B cell (primary cell): Measurements from ENCODE around the gene CHST13. TPM values are rescaled to one million over a fixed set of nuclear protein-coding genes. Genes with fewer than 3 reads are reported as not detected.

Experiments used
- ATAC-seq: fragments of 200-7000 bp; cut with Tn5 transposase; one replicate; pipeline ENCODE4 v1.10.0; 2021; ENCODE audit warnings: low read depth, mild to moderate bottlenecking, moderate number of reproducible peaks, moderate library complexity
- CTCF ChIA-PET: fragments of 350-600 bp; sonication (Branson Sonifier 250); formaldehyde crosslinking; loops from one replicate; lab custom pipeline; 2021; ENCODE audit warnings: antibody characterized with exemption, inconsistent platforms; lab: Charles Lee
- POLR2A ChIA-PET: fragments of 350-600 bp; sonication (Branson Sonifier 250); formaldehyde crosslinking; loops from one replicate; lab custom pipeline; 2021; ENCODE audit warnings: antibody characterized with exemption; lab: Charles Lee
- DNase-seq: peaks from one replicate; pipeline ENCODE4 v3.0.0; 2013
- H2AFZ ChIP-seq: 2 replicates; pipeline ENCODE4 v1.6.1; 2012; ENCODE audit warnings: mild to moderate bottlenecking, low read depth, low read length; ENCODE audit not compliant: insufficient read depth, poor library complexity, severe bottlenecking
- H3K27ac ChIP-seq, 2 donors: 1 replicate in 1 of 2; 2 replicates in 1 of 2; pipeline ENCODE4 v1.5.1; 2012 to 2013; ENCODE audit warnings: low read length in 2 of 2, mild to moderate bottlenecking in 2 of 2, moderate library complexity in 1 of 2
- H3K27me3 ChIP-seq, 4 experiments: fragments of 200-600 bp in 1 of 4; sonication (generic) in 1 of 4; replicated peaks in 1 of 4; 1 replicate in 2 of 4; 2 replicates in 2 of 4; pipeline versions ENCODE4 v1.6.1 to v1.7.0; 2013 to 2016; ENCODE audit warnings: low read length in 3 of 4, mild to moderate bottlenecking in 2 of 4, mixed read lengths in 1 of 4, moderate library complexity in 1 of 4; ENCODE audit not compliant: insufficient read depth in 4 of 4, control insufficient read depth in 3 of 4; ENCODE audit errors: control extremely low read depth in 1 of 4
- H3K36me3 ChIP-seq, 2 experiments: replicated peaks in 1 of 2; 1 replicate in 1 of 2; 2 replicates in 1 of 2; pipeline versions ENCODE4 v1.6.1 to v1.7.1; 2013; ENCODE audit warnings: low read length in 1 of 2; ENCODE audit not compliant: insufficient read depth in 2 of 2, control insufficient read depth in 1 of 2; ENCODE audit errors: control extremely low read depth in 1 of 2, extremely low read depth in 1 of 2
- H3K4me1 ChIP-seq, 2 donors: fragments of 200-600 bp in 1 of 2; sonication (generic) in 1 of 2; 1 replicate in 1 of 2; 2 replicates in 1 of 2; pipeline versions ENCODE4 v1.5.1 to v1.6.1; 2013 to 2017; ENCODE audit warnings: low read length in 2 of 2; ENCODE audit not compliant: control insufficient read depth in 2 of 2, insufficient read depth in 2 of 2
- H3K4me2 ChIP-seq: replicated peaks from 2 replicates; pipeline ENCODE3; 2012; ENCODE audit warnings: mild to moderate bottlenecking, low read depth, low read length; ENCODE audit not compliant: poor library complexity, severe bottlenecking
- H3K4me3 ChIP-seq, 5 experiments: fragments of 200-600 bp in 1 of 5; sonication (generic) in 1 of 5; 1 replicate in 3 of 5; 2 replicates in 2 of 5; pipeline versions ENCODE4 v1.5.1 to v1.7.0; 2011 to 2016; ENCODE audit warnings: low read length in 4 of 5, mild to moderate bottlenecking in 4 of 5, low read depth in 2 of 5, control low read depth in 1 of 5, moderate library complexity in 1 of 5; ENCODE audit not compliant: insufficient read depth in 1 of 5; ENCODE audit errors: control extremely low read depth in 1 of 5, extremely low read depth in 1 of 5
- H3K79me2 ChIP-seq: fragments of 200-600 bp; sonication (generic); one replicate; pipeline ENCODE4 v1.6.0; 2016; ENCODE audit warnings: low read length; ENCODE audit not compliant: control insufficient read depth, insufficient read depth
- H3K9ac ChIP-seq: fragments of 200-600 bp; sonication (generic); 2 replicates; pipeline ENCODE4 v1.6.1; 2017; ENCODE audit warnings: mild to moderate bottlenecking, low read length, moderate library complexity
- H3K9me3 ChIP-seq, 3 donors: one replicate each; pipeline versions ENCODE4 v1.6.1 to v1.7.1; 2013; ENCODE audit warnings: low read length in 2 of 3; ENCODE audit not compliant: control insufficient read depth in 2 of 3, insufficient read depth in 1 of 3; ENCODE audit errors: control extremely low read depth in 1 of 3
- H4K20me1 ChIP-seq: 2 replicates; pipeline ENCODE4 v1.6.0; 2012; ENCODE audit warnings: mild to moderate bottlenecking, low read length; ENCODE audit not compliant: insufficient read depth, control insufficient read depth, poor library complexity, severe bottlenecking
- H3K27ac Mint-ChIP-seq: one replicate; pipeline ENCODE4 v1.8.0; 2021; ENCODE audit warnings: mixed read lengths
- H3K27me3 Mint-ChIP-seq: one replicate; pipeline ENCODE4 v1.8.0; 2021; ENCODE audit warnings: mixed read lengths
- H3K4me1 Mint-ChIP-seq: one replicate; pipeline ENCODE4 v1.8.0; 2021; ENCODE audit warnings: mixed read lengths
- H3K4me3 Mint-ChIP-seq: one replicate; pipeline ENCODE4 v1.8.0; 2021; ENCODE audit warnings: mixed read lengths
- H3K9me3 Mint-ChIP-seq: one replicate; pipeline ENCODE4 v1.8.0; 2022; ENCODE audit warnings: mixed read lengths; ENCODE audit not compliant: insufficient read depth
- CTCF ChIP-seq: fragments of 200-600 bp; IDR thresholded peaks from one replicate; pipeline ENCODE4 v1.8.0; 2022; ENCODE audit warnings: antibody characterized with exemption, mild to moderate bottlenecking
- EZH2 ChIP-seq: IDR thresholded peaks from 2 replicates; pipeline ENCODE4 v1.6.1; 2012; ENCODE audit warnings: borderline replicate concordance, low read depth, mild to moderate bottlenecking, moderate library complexity, low read length; ENCODE audit not compliant: insufficient read depth, poor library complexity, severe bottlenecking
- WGBS: methylation state at CpG from one replicate; pipeline ENCODE4 v1.1.5; 2013; ENCODE audit warnings: missing lambda C conversion rate; ENCODE audit not compliant: insufficient coverage; 5-methylcytosine and 5-hydroxymethylcytosine counted together
- intact Hi-C: fragments of 100-400 bp; cut with micrococcal nuclease; formaldehyde crosslinking; loops from one replicate; pipeline ENCODE4 v1.10.0; 2022
- polyA plus RNA-seq: library from polyadenylated mRNA; depleted of rRNA; stranded (reverse); fragments of >200 nt; gene quantifications from 2 replicates; pipeline ENCODE4 v1.2.3, GENCODE V29; 2012
- total RNA-seq, 2 donors: library from RNA; stranded (reverse); fragments of 120-200 nt in 1 of 2; gene quantifications; 1 replicate in 1 of 2; 2 replicates in 1 of 2; pipeline versions ENCODE4 v1.2.3 to v1.2.4, GENCODE V29; 2013 to 2022

CHST13 gene
- total and polyA plus RNA-seq, 2 donors (not counting 1 experiment from before 2014, with no cell fraction given): 0.07 TPM; not detected in 1

- Mint-ChIP-seq H3K9me3 (no peaks in the 10 kb centered on the region), H3K27ac (no peak overlapping the region), H3K4me1 (peaks cover 8% of the 10 kb centered on the region), H3K27me3 (peaks cover 4% of the 10 kb centered on the region), H3K4me3 (no peak overlapping the region)
- 95% methylated on average over 6 of the region's 8 CpGs for WGBS
- no peak overlapping the region for H3K27ac ChIP-seq
- intact Hi-C loops: no loop called here
- ChIA-PET POLR2A (no interaction called here), CTCF (no interaction called here)
- peaks cover 5 to 7% of the 10 kb centered on the region in 2 donors for H3K4me1 ChIP-seq
- no peaks in the 10 kb centered on the region for H3K79me2 ChIP-seq
- H2AFZ ChIP-seq: peak overlapping the region; percentile 22
- no peak for TF ChIP-seq CTCF
- H3K9ac ChIP-seq: no peak overlapping the region
- H3K4me2 ChIP-seq: no peak overlapping the region
- no peaks in the 10 kb centered on the region for H4K20me1 ChIP-seq
- H3K9me3 ChIP-seq: peaks cover 0 to 7% (median 0%) of the 10 kb centered on the region in 3 donors
- no peaks in the 10 kb centered on the region for H3K36me3 ChIP-seq
- ATAC-seq (no peak), DNase-seq (no peak)
- H3K27me3 ChIP-seq: no peaks in the 10 kb centered on the region
- no peak overlapping the region for H3K4me3 ChIP-seq
These were observed 43.1 kb upstream of the CHST13 start for GRCh38 chr3:126480861-126481260.

GRCh38 chr3:126481808-126482502 lies 42.0 kb upstream of the CHST13 start:
- CTCF ChIA-PET: no interaction called here
- peaks cover 4% of the 10 kb centered on the region for H3K27me3 Mint-ChIP-seq
- H3K27ac Mint-ChIP-seq: no peak overlapping the region

More at GRCh38 chr3:126481808-126482502, 42.0 kb upstream of the CHST13 start:
- Histone ChIP-seq H3K27ac (no peak overlapping the region), H2AFZ (no peak overlapping the region), H3K4me3 (no peak overlapping the region), H3K4me2 (no peak overlapping the region), H3K9ac (no peak overlapping the region), H3K36me3 (no peaks in the 10 kb centered on the region), H3K27me3 (no peaks in the 10 kb centered on the region), H3K4me1 (peaks cover under 1% of the 10 kb centered on the region in 2 donors), H3K9me3 (no peaks in the 10 kb centered on the region), H3K79me2 (no peaks in the 10 kb centered on the region), H4K20me1 (no peaks in the 10 kb centered on the region)
- POLR2A ChIA-PET: no interaction called here
- WGBS: 93% methylated on average over 16 of the region's 16 CpGs
- intact Hi-C loops: no loop called here
- Mint-ChIP-seq H3K9me3 (no peaks in the 10 kb centered on the region), H3K4me1 (peaks cover 2% of the 10 kb centered on the region), H3K4me3 (no peak overlapping the region)
- no peak for ATAC-seq
- TF ChIP-seq EZH2: no peak
- TF ChIP-seq CTCF: no peak
- no peak for DNase-seq
